Glutamatergic neuron (in vitro differentiated cells): Measurements from ENCODE around the gene LDLR. TPM values are rescaled to one million over a fixed set of nuclear protein-coding genes. Genes with fewer than 3 reads are reported as not detected.

Experiments used
- DNase-seq: peaks from one replicate; pipeline ENCODE4 v3.0.0; 2022
- H3K27ac Mint-ChIP-seq: one replicate; pipeline ENCODE4 v1.8.0; 2020; ENCODE audit warnings: mild to moderate bottlenecking, mixed read lengths, inconsistent platforms; ENCODE audit not compliant: unreplicated experiment
- H3K27me3 Mint-ChIP-seq: one replicate; pipeline ENCODE4 v1.8.0; 2020; ENCODE audit warnings: mild to moderate bottlenecking, moderate library complexity, mixed read lengths, inconsistent platforms; ENCODE audit not compliant: unreplicated experiment
- H3K36me3 Mint-ChIP-seq: one replicate; pipeline ENCODE4 v1.8.0; 2020; ENCODE audit warnings: mild to moderate bottlenecking, mixed read lengths, inconsistent platforms; ENCODE audit not compliant: unreplicated experiment
- H3K4me1 Mint-ChIP-seq: one replicate; pipeline ENCODE4 v1.8.0; 2020; ENCODE audit warnings: mild to moderate bottlenecking, low read depth, mixed read lengths, inconsistent platforms; ENCODE audit not compliant: unreplicated experiment
- H3K4me3 Mint-ChIP-seq: one replicate; pipeline ENCODE4 v1.8.0; 2020; ENCODE audit warnings: mild to moderate bottlenecking, mixed read lengths, inconsistent platforms; ENCODE audit not compliant: unreplicated experiment
- H3K9me3 Mint-ChIP-seq: one replicate; pipeline ENCODE4 v1.8.0; 2020; ENCODE audit warnings: mild to moderate bottlenecking, moderate library complexity, mixed read lengths, inconsistent platforms; ENCODE audit not compliant: unreplicated experiment
- total RNA-seq: library from RNA; stranded (reverse); fragmentation: NEBNext Ultra II Directional; extraction: Animal tissue kit (Norgen Biotek cat#: 25700); gene quantifications from one replicate; pipeline ENCODE4 v1.2.1, GENCODE V29; 2021; ENCODE audit not compliant: unreplicated experiment
- TF ChIP-seq, protein P1 (sequence below): fragments of 200-600 bp; sonication (generic); IDR thresholded peaks from one replicate; pipeline ENCODE4 v1.5.0; 2021; ENCODE audit not compliant: partially characterized antibody, unreplicated experiment

Gene LDLR
- total RNA-seq, 1 donor from 2014 or later: 147 TPM

GRCh38 chr19:11140896-11141295 lies 51.6 kb downstream of the LDLR start:
- TF ChIP-seq, protein P1, sequence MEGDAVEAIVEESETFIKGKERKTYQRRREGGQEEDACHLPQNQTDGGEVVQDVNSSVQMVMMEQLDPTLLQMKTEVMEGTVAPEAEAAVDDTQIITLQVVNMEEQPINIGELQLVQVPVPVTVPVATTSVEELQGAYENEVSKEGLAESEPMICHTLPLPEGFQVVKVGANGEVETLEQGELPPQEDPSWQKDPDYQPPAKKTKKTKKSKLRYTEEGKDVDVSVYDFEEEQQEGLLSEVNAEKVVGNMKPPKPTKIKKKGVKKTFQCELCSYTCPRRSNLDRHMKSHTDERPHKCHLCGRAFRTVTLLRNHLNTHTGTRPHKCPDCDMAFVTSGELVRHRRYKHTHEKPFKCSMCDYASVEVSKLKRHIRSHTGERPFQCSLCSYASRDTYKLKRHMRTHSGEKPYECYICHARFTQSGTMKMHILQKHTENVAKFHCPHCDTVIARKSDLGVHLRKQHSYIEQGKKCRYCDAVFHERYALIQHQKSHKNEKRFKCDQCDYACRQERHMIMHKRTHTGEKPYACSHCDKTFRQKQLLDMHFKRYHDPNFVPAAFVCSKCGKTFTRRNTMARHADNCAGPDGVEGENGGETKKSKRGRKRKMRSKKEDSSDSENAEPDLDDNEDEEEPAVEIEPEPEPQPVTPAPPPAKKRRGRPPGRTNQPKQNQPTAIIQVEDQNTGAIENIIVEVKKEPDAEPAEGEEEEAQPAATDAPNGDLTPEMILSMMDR: no peak
- Mint-ChIP-seq H3K4me1 (no peaks in the 10 kb centered on the region), H3K4me3 (no peak overlapping the region), H3K27me3 (peaks cover 10% of the 10 kb centered on the region), H3K36me3 (no peaks in the 10 kb centered on the region), H3K27ac (no peak overlapping the region), H3K9me3 (peaks cover 4% of the 10 kb centered on the region)
- DNase-seq: no peak

DNA sequence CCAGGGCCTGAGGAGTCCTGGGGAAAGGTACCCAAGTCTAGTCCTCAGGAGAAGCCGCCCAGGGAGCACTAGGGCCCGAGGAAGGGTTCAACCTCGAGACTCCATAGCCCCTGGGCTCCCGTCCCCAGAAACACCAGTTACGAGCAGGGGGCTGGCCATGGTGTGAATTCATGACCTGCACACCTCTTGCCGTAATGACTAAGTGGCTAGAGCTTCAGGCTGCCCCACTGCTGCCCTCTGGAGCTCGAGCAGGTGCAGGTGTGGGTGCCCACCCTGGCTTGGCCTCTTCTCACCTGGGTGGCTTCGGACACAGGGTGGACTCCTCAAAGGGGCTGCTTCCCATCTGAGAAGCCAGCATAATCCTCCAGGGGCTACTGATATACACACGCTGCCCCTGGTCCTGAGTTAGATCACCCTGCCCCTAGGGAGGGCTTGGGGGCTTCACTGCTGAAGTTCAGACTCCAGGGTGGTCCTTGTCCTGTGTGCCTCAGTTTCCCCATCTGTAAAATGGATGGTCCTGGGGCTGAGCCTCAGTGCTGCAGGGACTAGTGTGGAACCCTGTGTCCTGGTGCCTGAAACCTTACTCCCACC lies 52.8 kb downstream of the LDLR start:
- no peak overlapping the region for H3K27ac Mint-ChIP-seq
- no peaks in the 10 kb centered on the region for H3K36me3 Mint-ChIP-seq
- H3K4me3 Mint-ChIP-seq: no peak overlapping the region
- TF ChIP-seq, protein P1: no peak
- no peak for DNase-seq
- H3K9me3 Mint-ChIP-seq: peaks cover 2% of the 10 kb centered on the region
- no peaks in the 10 kb centered on the region for H3K4me1 Mint-ChIP-seq
- peaks cover 8% of the 10 kb centered on the region for H3K27me3 Mint-ChIP-seq

DNA sequence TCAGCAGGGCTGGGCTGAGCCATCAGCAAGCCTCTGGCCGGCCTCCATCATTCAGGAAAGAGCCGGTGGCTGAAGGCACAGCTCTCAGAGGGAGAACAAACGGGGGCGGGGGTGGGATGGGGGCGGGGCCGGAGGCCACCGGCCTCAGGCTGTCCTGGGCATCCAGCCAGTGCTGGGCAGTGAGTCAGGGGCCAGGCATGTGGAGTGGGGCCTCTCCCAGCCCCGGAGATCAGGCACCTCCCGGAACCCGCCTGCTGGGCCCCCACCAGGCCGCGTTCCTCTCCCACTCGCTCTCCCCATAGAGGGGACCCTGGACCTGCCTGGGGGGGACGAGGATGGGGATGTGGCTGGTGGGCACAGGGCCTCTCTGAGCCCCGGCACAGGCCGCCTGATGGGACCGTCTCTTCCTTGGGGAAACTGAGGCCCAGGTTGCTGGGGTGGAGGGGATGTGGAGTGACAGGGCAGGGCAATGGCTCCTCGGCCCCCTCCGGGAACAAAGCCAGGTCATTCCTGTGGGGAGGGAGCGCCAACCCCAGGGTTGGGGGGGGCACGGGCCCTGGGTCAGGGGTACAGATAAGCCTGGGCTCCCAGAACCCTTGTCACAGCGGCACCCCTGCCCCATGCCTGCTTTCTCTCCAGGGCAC lies 53.4 kb downstream of the LDLR start:
- Mint-ChIP-seq H3K27me3 (peaks cover 6% of the 10 kb centered on the region), H3K27ac (no peak overlapping the region), H3K4me3 (no peak overlapping the region)

GRCh38 chr19:11145536-11145924 lies 56.3 kb downstream of the LDLR start:
- Mint-ChIP-seq H3K4me1 (no peaks in the 10 kb centered on the region), H3K27ac (no peak overlapping the region)

More for the DNA sequence above, 53.4 kb downstream of the LDLR start:
- no peak for DNase-seq
- H3K9me3 Mint-ChIP-seq: no peaks in the 10 kb centered on the region
- TF ChIP-seq, protein P1: no peak
- no peaks in the 10 kb centered on the region for H3K36me3 Mint-ChIP-seq
- H3K4me1 Mint-ChIP-seq: no peaks in the 10 kb centered on the region

DNA sequence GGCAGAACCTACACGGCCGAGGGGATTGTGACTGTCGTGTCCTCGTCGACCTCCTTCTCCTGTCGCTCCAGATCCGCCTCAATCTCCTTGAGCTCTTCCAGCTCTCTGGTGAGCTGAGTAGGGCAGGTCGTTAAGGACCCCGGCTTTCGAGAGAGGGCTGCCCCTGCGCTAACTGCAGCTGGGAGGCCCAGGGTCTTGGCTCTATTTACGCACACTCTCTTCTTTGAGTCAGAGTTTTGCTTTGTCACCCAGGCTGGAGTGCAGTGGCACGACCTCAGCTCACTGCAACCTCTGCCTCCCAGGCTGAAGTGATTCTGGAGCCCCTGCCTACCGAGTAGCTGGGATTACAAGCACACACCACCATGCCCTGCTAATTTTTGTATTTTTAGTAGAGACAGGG lies 58.7 kb downstream of the LDLR start:
- TF ChIP-seq, protein P1: no peak
- peaks cover 2% of the 10 kb centered on the region for H3K27me3 Mint-ChIP-seq
- H3K27ac Mint-ChIP-seq: no peak overlapping the region
- no peaks in the 10 kb centered on the region for H3K36me3 Mint-ChIP-seq
- peaks cover 2% of the 10 kb centered on the region for H3K9me3 Mint-ChIP-seq
- no peak for DNase-seq
- no peak overlapping the region for H3K4me3 Mint-ChIP-seq
- no peaks in the 10 kb centered on the region for H3K4me1 Mint-ChIP-seq

More at GRCh38 chr19:11145536-11145924, 56.3 kb downstream of the LDLR start:
- TF ChIP-seq, protein P1: no peak
- H3K27me3 Mint-ChIP-seq: peaks cover 2% of the 10 kb centered on the region
- H3K4me3 Mint-ChIP-seq: no peak overlapping the region
- no peaks in the 10 kb centered on the region for H3K36me3 Mint-ChIP-seq
- no peaks in the 10 kb centered on the region for H3K9me3 Mint-ChIP-seq
- no peak for DNase-seq
